Measurements from ENCODE around the gene UBA5. TPM values are rescaled to one million over a fixed set of nuclear protein-coding genes. Genes with fewer than 3 reads are reported as not detected.
A peak's percentile ranks its signal among the peaks of the same experiment; 100 is the strongest.

Gene UBA5
- total and polyA plus RNA-seq, 2 of the 13 experiments (the other 11 are each of a cell fraction or from before 2014, with no cell fraction given): 30.2 to 46.8 TPM

- peak; percentile 31; the same call in 1 of the 2 replicates for TF ChIP-seq NCOA2 (CRISPR knock-in tag; IDR thresholded peaks at IDR 0.05)
- TF ChIP-seq ZNF547 (CRISPR knock-in tag; IDR thresholded peaks at IDR 0.05): no peak
- TF ChIP-seq GATAD2A (CRISPR knock-in tag; IDR thresholded peaks at IDR 0.05): peak; percentile 70
- TF ChIP-seq ZSCAN5A (CRISPR knock-in tag; IDR thresholded peaks at IDR 0.05; ENCODE audit: borderline replicate concordance): peak; percentile 28; the same call in 1 of the 2 replicates
- no peak for TF ChIP-seq SOX13 (IDR thresholded peaks at IDR 0.05)
- TF ChIP-seq SOX13 (CRISPR knock-in tag; conservative IDR thresholded peaks at IDR 0.05 in 1 of 2, IDR thresholded peaks at IDR 0.05 in 1 of 2): peak in 1 of 2 experiments; percentile 74; a peak in 1 of 4 replicates
- TF ChIP-seq ZNF280D (CRISPR knock-in tag; IDR thresholded peaks at IDR 0.05): 0 out of 2 replicates have a peak, but pooled peaks have one; percentile 51
- no peak for TF ChIP-seq ZBTB8A (CRISPR knock-in tag; IDR thresholded peaks at IDR 0.05; ENCODE audit: borderline replicate concordance, low read depth)
- TF ChIP-seq HMG20B (CRISPR knock-in tag; conservative IDR thresholded peaks at IDR 0.05): peak; percentile 76
- peak; percentile 89 for TF ChIP-seq LCORL (IDR thresholded peaks at IDR 0.05)
- peak; percentile 74 for TF ChIP-seq LCORL (CRISPR knock-in tag; IDR thresholded peaks at IDR 0.05)
Measured at GRCh38 chr3:132657869-132658747, 2.0 kb upstream of the UBA5 start (continued).

Measured in HepG2 (cell line).